ELF-1 (cell line): ENCODE measurements around the gene WNT16.
A peak's percentile ranks its signal among the peaks of the same experiment; 100 is the strongest.
"Not testable (repeated sequence)": the region's sequence is repeated elsewhere in the genome, so short reads cannot be mapped to it uniquely, and the experiment has no call there.

Experiments used
- DNase-seq: peaks from one replicate; pipeline ENCODE4 v3.0.0-alpha.2; 2016; ENCODE audit warnings: low read depth, low spot score

WNT16 gene, protein sequence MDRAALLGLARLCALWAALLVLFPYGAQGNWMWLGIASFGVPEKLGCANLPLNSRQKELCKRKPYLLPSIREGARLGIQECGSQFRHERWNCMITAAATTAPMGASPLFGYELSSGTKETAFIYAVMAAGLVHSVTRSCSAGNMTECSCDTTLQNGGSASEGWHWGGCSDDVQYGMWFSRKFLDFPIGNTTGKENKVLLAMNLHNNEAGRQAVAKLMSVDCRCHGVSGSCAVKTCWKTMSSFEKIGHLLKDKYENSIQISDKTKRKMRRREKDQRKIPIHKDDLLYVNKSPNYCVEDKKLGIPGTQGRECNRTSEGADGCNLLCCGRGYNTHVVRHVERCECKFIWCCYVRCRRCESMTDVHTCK

DNA sequence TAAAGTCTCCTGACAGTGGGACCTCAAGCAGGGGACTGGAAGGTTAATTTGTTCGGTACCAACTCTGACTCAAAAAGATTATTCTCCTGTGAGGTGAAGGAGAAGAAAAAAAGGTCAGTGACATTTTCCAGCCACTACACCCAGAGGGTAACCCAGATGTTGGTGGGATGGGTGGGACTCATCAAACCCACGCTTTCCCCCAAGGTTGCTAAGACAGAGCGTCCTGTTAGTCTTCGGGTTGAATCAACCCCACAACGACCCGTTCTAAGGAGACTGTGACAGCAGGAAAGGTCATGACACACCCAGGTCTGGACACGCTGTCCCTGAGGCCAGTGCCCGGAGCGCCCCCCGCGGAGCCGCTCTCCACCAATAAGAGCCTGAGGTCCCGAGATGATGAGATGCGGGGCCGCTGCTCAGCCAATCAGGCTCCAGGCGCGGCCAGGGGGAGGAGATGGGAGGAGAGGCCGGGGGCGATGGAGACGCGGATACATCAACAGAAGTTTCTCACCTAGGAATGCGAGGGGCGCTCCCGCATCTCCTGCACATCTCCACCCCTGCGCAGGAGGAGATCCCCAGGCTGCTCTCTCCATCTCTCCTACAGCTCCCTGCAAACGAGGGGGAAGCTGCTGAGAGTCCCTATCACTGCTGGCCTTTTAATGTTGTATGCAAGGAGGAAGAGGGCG is at the start of gene WNT16:
TSS of gene WNT16 (plus strand) at position 493 of the 683 bp plus-strand sequence. CDS start 293 bp downstream, outside the sequence.
- DNase-seq: peak; percentile 85

DNA sequence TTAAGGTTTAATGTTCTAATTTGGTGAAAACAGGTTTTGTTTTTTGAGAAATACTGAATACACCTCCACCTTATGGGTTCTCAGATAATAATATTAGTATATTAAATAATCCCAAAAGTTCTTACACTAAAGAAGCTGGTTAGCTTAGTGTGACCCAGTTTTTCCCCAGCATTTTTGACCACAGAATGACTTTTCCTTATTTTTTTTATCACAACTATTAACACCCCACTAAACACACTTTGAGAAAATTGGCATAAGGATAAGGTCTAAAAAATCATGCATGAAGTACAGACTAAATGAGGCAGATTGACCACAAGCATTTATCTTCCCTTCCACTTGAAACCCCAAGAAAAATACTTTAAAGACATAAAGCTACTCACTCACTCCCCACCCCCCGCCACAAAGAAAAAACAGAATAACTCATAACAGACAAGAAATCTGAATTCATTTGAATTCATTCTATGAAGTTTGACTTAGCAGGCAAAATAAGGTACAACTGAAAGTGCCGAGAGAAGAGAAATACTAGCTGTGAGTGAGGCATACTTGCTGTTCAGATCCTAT is 49.7 kb upstream of the WNT16 start:
- no peak for DNase-seq

DNA sequence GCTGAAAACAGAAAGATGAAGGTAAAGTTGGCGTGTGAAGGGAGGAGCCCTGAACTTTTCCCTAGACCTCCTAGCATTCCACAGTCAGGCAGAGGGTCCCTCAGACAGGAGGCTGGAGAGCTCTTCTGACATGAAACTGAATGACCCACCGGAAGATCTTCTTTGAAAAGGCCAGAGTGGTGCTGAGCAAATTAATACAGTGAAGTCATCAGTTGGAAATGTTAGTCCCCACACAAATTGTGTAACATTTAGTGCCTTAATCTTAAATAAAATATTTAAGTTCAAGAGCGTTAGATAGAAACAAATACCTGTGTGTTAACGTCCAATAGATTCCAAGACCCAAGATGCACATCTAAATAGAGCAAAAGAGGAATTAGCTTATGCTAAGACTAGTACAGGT is 49.0 kb upstream of the WNT16 start:
- no peak for DNase-seq

- no peak for DNase-seq
Measured at GRCh38 chr7:121280656-121281055, 48.1 kb upstream of the WNT16 start.

- no peak for DNase-seq
Measured at GRCh38 chr7:121282129-121282528, 46.7 kb upstream of the WNT16 start.

GRCh38 chr7:121285066-121285667 is 43.6 kb upstream of the WNT16 start:
- DNase-seq: no peak

GRCh38 chr7:121286186-121286585 is 42.6 kb upstream of the WNT16 start:
- no peak for DNase-seq

- DNase-seq: no peak
Measured at GRCh38 chr7:121286742-121287734, 41.8 kb upstream of the WNT16 start.

GRCh38 chr7:121288894-121289293 is 39.9 kb upstream of the WNT16 start:
- no peak for DNase-seq

- not testable (repeated sequence) for DNase-seq
Measured at GRCh38 chr7:121289930-121290329, 38.9 kb upstream of the WNT16 start.

DNA sequence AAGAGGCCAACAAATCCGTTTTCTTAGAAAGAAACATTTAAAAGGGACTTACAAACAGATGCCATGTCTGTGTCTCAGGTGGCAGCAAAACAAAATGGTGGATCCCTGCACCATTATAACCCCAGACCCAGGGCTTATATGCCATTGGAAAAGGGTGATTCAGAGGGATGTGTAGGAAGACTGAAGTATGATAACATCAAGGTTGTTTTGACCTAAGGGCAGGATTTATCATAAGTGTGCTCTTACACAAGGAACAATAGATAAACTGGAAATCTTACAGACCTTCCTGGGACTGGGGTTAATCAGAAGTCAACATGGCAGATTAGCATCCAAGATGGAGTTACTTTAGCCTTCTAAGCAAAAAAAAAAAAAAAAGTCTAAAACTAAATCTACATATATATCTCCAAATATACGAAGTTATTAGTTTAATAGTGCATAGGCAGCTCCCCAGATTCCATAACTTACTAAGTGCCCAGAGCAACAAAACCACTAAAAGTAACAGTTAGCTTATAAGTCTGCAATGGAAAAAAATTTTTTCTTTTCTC is 34.3 kb upstream of the WNT16 start:
- no peak for DNase-seq

DNA sequence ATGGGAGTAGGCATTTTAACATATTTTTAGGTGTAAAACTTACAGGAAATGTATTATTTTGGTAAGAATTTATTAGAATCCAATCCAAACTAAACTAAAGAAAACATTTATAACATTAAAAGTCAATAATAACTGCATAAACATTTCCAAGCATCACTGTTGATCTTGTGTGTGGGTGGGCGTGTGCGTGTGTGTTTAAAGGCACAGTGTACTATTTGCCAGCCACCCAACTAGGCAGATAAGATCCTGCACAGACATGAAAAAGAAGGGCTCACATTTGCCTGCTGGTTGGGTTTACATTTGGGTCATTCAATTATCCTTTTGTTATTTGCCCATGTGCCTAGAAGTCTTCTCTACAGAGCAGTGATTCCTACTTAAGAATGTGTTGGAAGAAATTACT is 31.0 kb upstream of the WNT16 start:
- no peak for DNase-seq

DNA sequence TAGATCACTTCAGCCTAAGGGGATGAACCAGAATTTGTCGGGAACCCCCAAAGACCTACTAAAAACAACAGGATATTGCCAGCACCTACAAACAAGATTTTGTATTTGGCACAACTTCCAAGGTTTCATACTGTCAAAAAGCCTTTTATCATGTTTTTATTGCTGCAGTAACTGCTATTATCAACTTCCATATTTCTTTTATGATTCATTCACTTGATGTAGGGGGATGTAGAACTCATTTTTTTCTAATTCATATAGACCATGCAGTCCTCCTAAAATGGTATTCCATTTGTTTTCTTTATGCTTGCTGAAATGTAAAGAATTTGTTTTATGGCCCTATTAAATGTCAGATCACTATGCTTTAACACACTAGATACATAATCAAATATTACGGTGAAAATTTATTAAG is 30.0 kb upstream of the WNT16 start:
- no peak for DNase-seq

GRCh38 chr7:121300685-121301420 is 27.9 kb upstream of the WNT16 start:
- DNase-seq: no peak

- DNase-seq: no peak
Measured at GRCh38 chr7:121301446-121302213, 27.2 kb upstream of the WNT16 start.

- DNase-seq: no peak
Measured at GRCh38 chr7:121302214-121302745, 26.5 kb upstream of the WNT16 start.

- DNase-seq: no peak
Measured at GRCh38 chr7:121303422-121304101, 25.2 kb upstream of the WNT16 start.

DNA sequence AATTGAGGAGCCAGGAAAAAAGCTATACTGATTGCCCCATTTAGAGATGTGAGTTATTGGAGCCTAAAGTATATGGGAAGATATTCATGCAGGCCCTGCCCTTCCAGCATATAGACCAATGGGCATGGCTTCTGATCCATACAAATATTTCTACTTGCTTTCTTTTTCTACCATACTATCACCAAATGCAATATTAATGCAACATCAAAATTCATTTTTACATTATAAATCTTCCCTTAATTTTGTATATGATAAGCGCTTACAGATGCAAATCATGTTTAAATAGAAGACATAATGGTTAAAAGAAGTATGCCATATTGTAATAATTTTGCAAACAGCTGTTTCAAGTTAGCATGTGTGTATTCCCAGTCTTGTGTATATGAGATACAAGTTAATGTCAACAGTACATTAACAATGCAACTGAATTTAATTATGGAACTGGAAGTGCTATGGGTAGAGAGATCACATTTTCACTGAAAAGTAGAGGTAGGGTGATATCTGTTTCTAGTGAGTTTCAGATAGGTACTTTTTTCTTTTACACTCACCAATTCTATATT is 24.6 kb upstream of the WNT16 start:
- no peak for DNase-seq
